OCI-M2 (cell line): ENCODE results near the gene GPX1.

Experiments
- DNase-seq: peaks from one replicate; lab custom pipeline; 2025; ENCODE audit not compliant: unreplicated experiment; lab: John Stamatoyannopoulos, UW

GPX1 gene

GRCh38 chr3:49313896-49314688 is 44.1 kb downstream of the GPX1 start:
- no peak for DNase-seq

GRCh38 chr3:49311283-49311682 is 46.9 kb downstream of the GPX1 start:
- no peak for DNase-seq

DNA sequence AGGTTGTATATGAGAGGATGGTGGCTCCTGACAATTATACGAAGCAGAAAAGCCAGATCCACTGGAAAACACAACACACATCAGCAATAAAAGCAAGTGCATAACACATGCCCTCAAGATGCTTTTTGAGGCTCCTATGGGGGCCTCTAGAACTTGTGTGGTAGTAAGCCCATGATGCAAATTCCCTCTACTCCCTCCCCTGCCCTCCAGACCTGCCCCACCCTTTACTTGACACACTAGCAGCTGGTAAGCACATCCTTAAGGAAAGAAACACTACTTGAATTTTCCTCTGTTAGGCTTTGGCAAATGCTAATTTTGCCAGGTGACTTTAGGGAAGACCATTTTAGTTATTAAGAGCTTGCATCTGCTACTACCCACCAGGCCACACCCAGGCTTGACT is 47.5 kb downstream of the GPX1 start:
- no peak for DNase-seq
